CD4-positive, alpha-beta T cell treated with Interleukin-12 subunit alpha and Interleukin-12 subunit beta, for 1 hour (primary cell): Measurements from ENCODE around the gene OVOL3.
"Not testable (repeated sequence)": the region's sequence is repeated elsewhere in the genome, so short reads cannot be mapped to it uniquely, and the experiment has no call there.

ENCODE experiments used
- DNase-seq: peaks from one replicate; pipeline ENCODE4 v3.0.0-alpha.2; 2020

OVOL3 gene

DNA sequence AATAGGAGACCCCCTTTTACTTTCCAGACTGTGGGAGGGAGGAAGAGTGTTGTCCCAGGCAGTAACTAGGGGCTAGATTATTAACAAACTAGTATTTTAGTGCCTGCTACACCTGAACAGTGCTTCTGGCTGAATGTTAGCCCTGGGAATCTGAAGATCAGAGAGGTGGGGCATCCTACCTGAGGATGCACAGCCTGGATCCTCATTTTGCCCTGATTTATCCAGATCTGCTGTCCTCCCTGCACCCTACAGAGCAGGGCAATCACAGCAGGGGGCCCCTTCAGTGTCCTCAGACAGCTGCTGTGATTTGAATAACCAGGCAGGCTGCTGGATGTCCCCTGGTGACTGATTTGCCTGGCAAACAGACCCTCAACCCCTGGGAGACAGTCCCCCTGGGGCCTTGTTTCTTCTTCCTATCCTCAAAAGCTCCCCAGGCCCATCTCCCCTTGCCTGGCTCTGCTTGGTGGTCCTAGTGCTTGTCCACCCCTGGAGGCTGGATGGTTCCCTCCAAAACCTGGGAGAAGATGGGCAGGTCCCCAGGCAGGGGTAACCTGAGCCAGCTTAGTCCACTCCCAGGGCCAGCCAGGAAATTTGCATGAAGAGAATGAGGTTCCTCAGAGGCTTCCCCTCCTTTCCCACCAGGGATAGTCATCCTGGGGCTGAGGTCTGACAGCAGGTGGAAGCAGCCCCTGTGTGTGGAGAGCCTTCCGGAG lies at the start of gene OVOL3:
OVOL3 (plus strand) TSS at position 657 of the 713 bp plus-strand sequence. CDS start 60 bp downstream, outside the sequence.
- no peak for DNase-seq

DNA sequence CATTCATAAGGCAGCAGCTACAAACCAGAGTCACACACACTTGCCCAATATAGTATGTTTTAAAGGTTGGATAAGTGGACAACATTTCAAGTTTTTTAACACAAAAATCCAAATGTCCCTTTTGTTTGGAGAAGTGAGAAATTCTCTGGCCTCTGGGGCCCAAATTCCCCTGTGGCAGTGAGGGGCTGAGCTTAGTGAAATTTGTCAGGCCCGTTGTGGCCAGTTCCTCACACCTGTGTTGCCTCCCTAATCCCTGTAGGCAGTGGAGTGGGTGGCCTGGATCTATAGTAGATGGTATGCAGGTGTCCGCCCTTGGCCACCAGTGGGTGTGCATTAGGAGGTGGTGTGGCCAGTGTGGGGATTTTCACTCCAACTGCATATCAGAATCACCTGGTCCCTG lies 49.6 kb upstream of the OVOL3 start:
- DNase-seq: no peak

DNA sequence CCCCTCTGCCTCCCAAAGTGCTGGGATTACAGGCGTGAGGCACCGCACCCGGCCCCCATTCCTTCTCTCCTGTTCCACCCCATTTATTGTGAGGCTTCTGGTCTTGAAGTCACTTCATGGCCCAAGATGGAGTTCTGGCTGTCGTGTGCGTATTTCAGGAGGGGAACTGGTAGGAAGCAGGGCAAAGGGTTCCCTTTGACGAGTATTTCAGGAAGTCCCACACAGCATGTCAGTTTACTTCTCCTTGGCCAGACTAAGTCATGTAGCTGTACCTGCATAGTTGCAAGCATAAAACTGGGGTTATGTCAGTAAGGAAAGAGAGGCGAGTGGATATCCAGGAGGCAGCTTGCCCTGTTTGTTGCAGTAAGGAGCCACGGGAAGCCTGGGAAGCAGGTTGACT lies 46.1 kb upstream of the OVOL3 start:
- no peak for DNase-seq

DNA sequence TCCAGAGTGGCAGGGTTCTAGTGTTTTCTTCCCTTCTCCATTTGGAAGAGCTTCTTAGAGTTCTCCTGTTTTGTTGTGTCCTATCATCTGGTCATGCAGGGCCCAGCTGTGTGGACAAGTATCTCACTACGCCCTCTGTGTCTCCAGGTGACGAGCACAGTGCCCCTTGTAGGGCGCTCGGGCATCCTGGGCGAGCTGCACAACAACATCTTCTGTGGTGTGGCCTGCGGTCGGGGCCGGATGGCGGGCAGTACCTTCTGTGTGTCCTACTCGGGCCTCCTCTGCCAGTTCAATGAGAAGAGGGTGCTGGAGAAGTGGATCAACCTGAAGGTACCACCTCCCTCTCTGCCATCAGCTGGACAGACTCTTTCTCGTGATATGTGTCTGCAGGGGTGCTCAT lies 43.3 kb upstream of the OVOL3 start:
- no peak for DNase-seq

DNA sequence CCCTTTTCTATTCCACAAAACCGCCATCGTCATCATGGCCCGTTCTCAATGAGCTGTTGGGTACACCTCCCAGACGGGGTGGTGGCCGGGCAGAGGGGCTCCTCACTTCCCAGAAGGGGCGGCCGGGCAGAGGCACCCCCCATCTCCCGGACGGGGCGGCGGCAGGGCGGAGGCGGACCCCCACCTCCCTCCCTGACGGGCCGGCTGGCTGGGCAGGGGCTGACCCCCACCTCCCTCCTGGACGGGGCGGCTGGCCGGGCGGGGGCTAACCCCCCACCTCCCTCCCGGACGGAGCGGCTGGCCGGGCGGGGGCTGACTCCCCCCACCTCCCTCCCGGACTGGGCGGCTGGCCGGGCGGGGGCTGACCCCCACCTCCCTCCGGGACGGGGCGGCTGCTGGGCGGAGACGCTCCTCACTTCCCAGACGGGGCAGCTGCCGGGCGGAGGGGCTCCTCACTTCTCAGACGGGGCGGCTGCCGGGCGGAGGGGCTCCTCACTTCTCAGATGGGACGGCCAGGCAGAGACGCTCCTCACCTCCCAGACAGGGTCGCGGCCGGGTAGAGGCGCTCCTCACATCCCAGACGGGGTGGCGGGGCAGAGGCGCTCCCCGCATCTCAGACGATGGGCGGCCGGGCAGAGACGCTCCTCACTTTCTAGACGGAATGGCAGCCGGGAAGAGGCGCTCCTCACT lies 42.0 kb upstream of the OVOL3 start:
- DNase-seq: not testable (repeated sequence)

DNA sequence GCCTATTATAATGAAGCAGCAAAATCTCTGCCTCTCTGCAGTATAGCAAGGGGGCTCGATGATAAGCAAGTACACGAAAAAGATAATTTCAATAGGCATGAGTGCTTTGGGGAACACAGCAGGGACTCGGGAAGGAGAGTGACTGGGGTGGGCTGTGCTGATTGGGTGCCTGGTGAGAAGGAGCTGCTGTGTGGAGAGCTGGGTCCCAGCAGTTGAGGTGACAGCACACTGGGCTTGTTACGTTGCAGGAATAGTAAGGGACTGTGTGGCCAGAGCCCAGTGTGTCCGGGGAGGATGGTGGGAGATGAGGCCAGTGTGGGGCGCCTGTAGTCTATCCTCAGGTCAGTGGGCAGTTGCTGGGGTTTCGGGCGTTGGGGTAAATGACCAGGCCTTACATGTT lies 38.9 kb upstream of the OVOL3 start:
- no peak for DNase-seq

DNA sequence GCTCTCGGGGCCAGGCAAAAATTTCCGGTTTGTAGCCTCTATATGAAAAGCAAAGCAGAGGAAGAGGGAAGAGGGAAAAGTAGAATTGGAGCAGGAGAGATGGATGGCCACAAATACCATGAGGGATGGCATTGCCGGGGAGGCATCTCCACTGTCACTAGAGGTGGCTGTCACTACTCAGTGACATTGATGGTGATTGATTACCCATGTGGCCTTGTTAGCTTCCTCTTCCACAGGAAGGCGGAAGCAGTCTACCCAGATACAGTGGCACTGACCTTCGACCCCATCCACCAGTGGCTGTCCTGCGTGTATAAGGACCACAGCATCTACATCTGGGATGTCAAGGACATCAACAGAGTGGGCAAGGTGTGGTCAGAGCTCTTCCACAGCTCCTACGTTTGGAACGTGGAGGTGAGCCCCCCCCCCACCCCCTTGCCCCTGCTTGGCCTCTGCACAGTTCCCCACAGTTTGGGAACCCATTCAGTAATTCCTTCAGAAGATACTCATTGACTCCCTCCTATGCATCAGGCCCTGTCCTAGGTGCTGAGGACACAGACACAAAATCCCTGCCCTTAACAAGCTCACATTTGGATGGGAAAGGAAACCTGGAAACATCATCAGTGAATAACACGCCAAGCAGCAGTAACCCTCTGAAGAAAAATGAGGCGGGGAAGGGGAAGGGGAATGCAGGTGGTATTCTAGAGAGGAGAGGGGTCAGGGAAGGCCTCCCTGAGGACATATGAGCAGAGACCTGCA lies 37.6 kb upstream of the OVOL3 start:
- no peak for DNase-seq

DNA sequence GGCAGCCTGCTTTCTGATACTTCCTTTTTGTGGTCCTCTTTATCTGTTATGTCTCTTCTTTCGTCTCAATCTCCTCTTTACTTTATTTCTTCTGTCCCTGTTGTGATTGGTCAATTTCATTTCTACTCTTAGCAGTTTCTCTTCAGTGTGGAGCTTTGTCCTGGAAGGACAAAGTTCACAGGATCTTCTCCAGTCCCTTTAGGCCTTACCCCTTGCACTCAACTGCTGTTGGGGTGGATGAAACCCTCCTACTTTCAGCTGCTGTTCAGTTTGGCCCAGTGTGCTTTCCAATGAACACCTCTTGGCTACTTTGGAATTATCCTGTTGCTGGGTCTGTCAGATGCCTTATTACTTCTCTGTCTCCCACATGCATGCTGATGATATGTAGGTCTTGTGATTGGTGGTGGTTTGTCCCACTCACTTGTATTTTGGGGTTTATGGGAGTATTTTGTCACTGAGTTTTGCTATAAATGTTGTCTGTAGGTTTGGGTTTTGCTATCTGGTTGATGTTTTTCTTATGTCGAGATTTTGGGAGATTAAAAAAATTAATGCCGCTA lies 31.5 kb upstream of the OVOL3 start:
- no peak for DNase-seq

DNA sequence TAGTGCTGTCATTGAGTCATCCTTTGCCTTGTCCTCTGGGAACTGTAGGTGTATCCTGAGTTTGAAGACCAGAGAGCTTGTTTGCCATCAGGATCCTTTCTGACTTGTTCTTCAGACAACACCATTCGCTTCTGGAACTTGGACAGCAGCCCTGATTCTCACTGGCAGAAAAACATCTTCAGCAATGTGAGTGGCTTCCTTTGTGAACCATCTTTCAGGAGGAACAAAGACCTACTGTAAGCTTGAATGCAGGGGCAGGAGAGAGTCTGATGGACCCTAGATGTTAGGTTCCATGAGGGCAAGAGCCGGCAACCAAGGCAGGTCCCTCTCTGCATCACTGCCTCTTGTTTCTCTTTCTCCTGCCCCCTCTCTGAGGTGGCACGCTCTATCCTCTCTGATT lies 29.6 kb upstream of the OVOL3 start:
- no peak for DNase-seq

DNA sequence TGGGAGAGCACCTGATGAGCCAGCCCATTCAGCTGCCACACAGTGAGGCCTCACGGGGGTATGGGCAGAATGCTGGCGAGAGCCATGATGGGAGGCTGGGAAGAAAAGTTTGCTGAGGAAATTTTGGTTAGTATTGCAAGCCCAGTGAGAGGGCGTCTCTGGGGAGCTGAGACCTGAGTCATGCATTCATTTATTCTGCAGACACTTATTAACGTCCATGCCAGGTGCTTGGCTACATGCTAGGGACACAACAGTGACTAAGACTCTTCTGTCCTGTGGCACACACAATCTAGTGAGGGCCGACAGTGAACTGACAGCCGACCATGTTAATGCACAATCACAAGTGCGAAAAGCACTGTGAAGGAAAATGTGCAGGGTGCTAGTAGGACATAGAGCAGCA lies 29.0 kb upstream of the OVOL3 start:
- no peak for DNase-seq

DNA sequence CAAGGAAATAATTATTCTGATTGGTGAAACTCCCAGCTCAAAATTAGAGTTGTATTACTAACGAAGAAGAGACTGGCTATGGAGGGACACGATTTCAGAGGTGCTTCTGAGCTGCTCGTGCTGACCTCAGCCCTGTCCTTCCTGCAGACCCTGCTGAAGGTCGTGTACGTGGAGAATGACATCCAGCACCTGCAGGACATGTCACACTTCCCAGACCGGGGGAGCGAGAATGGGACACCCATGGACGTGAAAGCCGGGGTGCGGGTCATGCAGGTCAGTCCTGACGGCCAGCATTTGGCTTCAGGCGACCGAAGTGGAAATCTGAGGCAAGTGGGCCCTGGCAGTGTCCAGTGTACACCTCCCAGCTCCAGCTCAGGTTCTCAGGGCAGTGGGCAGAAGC lies 28.0 kb upstream of the OVOL3 start:
- no peak for DNase-seq

DNA sequence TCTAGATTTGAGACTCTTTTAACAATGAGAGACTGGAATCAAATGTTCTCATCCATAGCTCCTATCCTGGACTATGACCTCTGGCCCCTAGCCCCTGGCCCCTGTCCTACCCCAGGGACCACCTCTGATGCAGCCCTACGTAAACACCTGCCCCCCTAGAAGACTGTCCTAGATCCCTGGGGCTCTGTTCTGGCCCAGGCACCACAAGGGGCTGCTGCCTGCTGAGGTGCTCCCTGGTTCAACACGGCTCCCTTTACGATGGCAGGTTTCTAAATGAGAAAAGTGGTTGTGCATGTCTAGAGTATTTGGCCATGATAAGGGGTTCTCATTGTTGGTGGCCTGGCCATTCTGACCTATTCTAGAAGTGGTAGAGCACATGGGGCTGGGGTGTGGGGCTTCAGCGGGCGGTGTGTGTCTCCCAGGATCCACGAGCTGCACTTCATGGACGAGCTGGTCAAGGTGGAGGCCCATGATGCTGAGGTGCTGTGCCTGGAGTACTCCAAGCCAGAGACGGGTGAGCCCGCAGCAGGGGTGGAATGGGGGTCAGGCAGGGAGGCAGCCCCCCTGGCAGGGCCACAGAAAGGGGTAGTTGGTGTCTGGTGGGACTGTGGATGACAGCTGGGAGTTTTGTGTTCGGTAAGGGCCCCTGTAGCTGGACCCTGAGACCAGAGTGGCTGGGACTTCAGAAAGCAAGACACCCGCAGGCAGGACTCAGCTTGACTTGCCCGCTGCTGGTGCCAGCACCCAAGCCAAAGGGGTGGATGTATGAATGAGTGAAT lies 26.5 kb upstream of the OVOL3 start:
- DNase-seq: no peak

DNA sequence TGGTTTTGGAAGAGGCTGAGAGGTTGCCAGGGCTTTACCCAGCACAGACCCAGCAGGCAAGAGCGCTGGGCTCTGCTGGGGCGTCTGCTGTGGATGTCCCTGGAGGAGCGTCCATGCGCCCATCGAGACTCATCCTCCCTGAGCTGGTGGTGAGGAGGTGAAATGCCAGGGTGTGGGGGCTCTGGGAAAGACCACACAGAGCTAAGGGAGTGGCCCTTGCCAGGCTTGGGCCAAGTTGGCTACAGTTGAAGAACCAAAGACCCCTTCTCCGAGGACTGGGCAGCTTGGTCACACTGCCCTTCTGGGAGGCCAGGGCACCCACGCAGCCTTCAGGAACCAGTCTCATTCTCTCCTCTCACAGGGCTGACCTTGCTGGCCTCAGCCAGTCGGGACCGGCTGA lies 24.6 kb upstream of the OVOL3 start:
- DNase-seq: no peak

DNA sequence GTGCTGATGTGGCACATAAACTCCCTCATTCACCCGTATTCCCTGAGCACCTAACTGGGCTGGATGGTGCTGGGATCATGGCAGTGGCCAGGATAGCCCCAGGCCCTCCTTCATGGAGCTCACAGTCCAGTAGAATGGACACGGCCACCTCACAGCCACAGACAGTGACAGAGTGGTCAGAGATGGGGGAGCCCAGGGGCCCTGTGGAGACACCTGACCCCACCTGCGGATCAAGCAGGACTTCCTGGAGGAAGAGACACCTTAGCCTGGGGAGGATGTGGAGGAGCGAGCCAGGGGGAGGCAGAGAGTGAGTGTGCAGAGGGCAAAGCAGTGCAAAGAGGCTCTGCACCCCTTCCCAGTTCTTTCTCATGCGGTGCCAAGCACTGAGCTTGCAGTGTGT lies 21.1 kb upstream of the OVOL3 start:
- DNase-seq: no peak

DNA sequence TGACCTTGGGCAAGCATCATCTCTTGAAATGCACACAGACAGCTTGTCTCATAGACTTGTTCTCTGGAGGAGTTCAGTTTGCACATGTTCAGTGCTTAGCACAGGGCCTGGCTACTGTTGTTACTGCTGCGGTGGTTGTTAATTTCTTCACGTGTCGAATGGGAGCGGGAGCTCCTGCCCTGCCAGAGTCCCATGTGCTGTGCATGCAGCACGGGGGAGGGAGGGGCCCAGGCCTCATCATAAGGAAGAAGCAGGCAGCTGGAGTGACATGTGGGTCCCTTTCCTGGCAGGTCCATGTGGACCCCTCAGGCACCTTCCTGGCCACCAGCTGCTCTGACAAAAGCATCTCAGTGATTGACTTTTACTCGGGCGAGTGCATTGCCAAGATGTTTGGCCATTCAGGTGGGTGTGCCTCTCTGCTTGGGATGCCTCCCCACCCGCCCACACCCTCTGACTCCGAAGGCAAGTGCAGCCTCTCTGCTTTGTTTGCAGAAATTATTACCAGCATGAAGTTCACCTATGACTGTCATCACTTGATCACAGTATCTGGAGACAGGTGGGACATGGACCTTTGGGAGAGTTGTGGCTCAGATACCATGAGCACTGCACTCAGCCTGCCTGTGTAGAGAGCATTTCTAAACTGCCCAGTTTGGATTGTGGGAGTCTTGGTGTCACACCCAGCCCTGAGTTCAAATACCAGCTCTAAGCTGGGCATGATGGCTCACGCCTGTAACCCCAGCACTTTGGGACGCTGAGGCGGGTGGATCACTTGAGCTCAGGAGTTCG lies 19.8 kb upstream of the OVOL3 start:
- DNase-seq: no peak

DNA sequence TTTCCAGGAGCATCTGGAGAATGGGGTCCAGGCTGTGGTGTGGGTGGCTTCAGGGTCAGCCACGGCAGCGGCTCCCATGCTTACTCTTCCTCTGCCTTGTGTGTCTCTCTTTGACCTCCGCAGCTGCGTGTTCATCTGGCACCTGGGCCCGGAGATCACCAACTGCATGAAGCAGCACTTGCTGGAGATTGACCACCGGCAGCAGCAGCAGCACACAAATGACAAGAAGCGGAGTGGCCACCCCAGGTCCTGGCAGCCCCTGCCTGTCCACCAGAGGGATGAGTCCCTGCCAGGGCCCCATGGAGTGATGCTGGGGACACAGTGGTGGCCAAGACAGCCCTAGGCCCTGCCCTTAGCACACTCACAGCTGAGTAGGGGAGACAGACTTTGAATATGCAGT lies 18.4 kb upstream of the OVOL3 start:
- no peak for DNase-seq

DNA sequence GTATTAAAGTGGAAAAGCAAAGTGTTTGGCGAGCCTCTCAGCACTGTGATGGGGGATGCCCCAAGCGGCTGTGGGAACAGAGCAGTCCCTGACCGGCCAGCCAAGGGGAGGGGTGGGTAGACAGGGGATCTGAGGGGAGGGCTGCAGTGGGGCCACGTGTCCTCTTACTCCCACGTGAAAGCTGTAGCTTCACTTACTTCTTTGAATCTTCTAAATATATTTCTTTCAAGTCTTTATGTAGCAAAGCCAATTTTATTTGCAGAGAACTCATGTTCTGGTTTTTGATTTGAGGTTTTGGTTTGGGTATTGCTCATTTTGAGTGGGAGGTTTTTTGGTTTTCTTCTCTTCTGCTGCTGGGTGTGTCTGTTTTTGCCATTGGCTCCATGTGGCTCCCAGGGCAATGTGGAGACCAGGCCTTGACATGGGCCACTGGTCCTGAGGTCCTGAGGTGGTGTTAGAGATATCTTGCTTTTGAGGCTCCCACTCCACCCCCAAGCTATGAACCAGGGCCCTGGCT lies 17.7 kb upstream of the OVOL3 start:
- DNase-seq: no peak

DNA sequence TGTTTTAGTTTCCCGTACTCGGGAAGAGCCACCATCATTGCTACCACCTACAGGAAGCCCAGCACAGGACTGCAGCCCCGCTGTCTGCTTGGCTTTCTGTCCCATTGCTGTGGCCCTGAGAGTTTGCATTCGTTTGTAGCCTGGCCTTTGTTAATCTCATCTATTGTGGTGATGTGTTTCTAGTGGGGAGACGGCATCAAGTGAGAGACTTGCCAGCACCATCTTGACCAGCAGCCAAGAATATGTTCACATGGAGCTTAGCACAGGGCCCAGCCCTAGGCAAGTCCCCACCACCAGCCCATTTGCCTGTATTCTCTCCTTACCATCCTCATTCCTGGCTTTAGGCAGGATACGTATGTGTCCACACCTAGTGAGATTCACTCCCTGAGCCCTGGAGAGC lies 17.3 kb upstream of the OVOL3 start:
- DNase-seq: no peak

DNA sequence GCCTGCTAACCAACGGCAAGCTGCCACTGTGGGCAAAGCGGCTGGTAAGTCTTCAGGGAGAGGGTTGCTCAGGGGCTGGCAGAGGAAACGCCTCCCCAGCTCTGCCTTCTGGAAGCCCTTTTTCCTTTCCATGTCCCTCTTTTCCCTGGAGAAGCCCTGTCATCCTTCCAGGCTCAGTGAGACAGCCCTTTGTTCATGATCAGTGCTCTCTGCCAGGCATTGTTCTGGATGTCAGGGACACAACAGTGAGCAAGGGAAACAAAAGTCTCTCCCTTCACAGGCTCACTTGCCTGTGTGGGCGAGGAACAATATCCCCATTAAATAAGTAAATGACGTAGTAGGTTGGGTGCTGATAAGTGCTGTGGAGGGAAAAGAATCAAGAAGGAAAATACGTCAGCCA lies 13.9 kb upstream of the OVOL3 start:
- no peak for DNase-seq

DNA sequence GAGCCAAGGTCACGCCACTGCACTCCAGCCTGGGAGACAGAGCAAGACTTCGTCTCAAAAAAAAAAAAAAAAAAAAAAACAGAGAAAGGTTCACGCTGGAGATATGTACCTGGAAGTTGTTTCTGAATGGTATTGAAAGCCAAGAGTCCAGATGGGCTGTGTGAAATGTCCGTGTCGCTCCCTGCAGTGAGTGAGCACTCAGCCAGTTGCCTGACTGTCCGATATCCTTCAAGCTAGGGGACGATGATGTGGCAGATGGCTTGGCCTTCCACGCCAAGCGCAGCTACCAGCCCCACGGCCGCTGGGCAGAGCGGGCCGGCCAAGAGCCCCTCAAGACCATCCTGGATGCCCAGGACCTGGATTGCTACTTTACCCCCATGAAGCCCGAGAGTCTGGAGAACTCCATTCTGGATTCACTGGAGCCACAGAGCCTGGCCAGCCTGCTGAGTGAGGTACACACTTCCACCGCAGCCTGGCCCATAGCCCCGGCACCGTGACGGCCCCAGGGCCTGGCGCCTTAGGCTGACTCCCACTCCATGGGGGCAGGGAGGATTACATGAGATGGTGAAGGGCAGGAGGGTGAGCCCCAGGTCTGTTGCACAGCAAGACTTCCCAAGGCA lies 11.7 kb upstream of the OVOL3 start:
- no peak for DNase-seq

DNA sequence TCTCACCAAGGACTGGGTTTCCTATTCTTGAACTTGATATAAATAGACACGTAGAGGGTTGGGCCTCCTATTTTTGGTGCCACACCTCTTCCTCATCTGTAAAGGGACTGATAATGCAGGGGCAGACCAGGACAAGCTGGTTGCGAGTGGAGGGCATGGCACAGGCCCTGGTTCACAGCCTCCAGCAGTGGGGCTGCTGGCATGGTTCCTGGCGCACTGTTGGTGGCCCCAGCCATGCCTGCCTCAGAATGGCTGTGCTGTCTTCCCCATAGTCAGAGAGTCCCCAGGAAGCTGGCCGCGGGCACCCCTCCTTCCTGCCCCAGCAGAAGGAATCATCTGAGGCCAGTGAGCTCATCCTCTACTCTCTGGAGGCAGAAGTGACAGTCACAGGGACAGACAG lies 10.5 kb upstream of the OVOL3 start:
- DNase-seq: no peak
